MM.1S (cell line): Measurements from ENCODE around the gene CEACAM6.

Experiments
- CTCF ChIP-seq: fragments of 300-600 bp; sonication (generic); IDR thresholded peaks from 2 replicates; pipeline ENCODE4 v1.5.1; 2016; ENCODE audit warnings: antibody characterized with exemption, low read length, mixed read lengths
- EZH2 ChIP-seq: fragments of 300-600 bp; sonication (generic); optimal IDR thresholded peaks from 2 replicates; pipeline ENCODE3; 2017; ENCODE audit warnings: low read depth, mild to moderate bottlenecking, antibody characterized with exemption, low read length, mixed read lengths
- EZH2phosphoT487 ChIP-seq: fragments of 300-600 bp; sonication (generic); IDR thresholded peaks from 2 replicates; pipeline ENCODE4 v1.6.1; 2018; ENCODE audit warnings: antibody characterized with exemption, low read length

DNA sequence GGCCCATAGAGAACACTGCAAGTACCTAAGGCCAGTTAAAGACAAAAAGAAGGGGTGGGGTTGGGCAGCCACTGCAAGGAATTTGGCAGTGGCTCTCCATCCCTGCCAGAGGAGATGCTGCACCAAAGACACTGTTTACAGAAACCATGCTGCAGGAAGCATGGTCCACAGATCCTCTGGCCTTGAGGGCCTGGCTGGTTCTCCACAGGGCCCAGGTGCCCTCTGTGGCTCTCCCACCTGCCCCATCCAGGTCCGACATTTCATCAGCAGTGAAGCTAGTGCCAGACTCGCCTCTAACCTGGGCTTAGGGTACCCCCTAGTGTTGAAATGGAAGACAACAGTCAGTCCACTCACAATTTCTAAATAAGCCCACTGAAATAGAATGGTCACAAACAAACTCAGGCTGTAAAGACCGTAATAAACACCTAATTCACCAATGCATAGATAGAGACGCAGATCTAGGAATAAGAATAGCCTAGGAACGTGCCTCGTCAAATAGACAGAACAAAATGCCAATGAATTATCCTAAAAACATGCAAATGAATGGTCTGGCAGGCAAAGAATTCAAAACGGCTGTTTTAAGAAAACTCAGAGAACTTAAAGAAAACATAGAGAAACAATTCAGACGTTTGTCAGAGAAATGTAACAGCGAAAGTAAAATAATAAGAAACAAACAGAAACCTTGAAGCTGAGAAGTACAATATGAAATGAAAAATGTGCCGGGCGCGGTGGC is 65.8 kb downstream of the CEACAM6 start:
- TF ChIP-seq CTCF: peak; percentile 68
- TF ChIP-seq EZH2: no peak
- no peak for TF ChIP-seq EZH2phosphoT487
